HEK293T (cell line): ENCODE measurements around the gene TCAIM.

ENCODE experiments used
- BHLHE40 ChIP-seq: fragments of 450-650 bp; IDR thresholded peaks from 2 replicates; pipeline ENCODE4 v1.6.1; 2016; ENCODE audit warnings: mild to moderate bottlenecking, moderate library complexity, borderline replicate concordance
- ELF4 ChIP-seq: fragments of 450-650 bp; IDR thresholded peaks from 2 replicates; pipeline ENCODE4 v1.6.1; 2017; ENCODE audit warnings: antibody characterized with exemption
- FOXA1 ChIP-seq: fragments of 450-650 bp; IDR thresholded peaks from 2 replicates; pipeline ENCODE4 v1.6.1; 2016; ENCODE audit warnings: mild to moderate bottlenecking
- FOXK2 ChIP-seq: fragments of 450-650 bp; IDR thresholded peaks from 2 replicates; pipeline ENCODE4 v1.6.1; 2016; ENCODE audit warnings: mild to moderate bottlenecking
- HDGF ChIP-seq: fragments of 450-650 bp; IDR thresholded peaks from 2 replicates; pipeline ENCODE4 v1.6.1; 2017; ENCODE audit warnings: antibody characterized with exemption, borderline replicate concordance
- PKNOX1 ChIP-seq: fragments of 450-650 bp; IDR thresholded peaks from 2 replicates; pipeline ENCODE4 v1.6.1; 2016
- SP1 ChIP-seq: fragments of 450-650 bp; IDR thresholded peaks from 2 replicates; pipeline ENCODE4 v1.6.1; 2017
- TARDBP ChIP-seq: fragments of 450-650 bp; IDR thresholded peaks from 2 replicates; pipeline ENCODE4 v1.6.1; 2016
- ZNF384 ChIP-seq: fragments of 450-650 bp; IDR thresholded peaks from 2 replicates; pipeline ENCODE4 v1.6.1; 2016

DNA sequence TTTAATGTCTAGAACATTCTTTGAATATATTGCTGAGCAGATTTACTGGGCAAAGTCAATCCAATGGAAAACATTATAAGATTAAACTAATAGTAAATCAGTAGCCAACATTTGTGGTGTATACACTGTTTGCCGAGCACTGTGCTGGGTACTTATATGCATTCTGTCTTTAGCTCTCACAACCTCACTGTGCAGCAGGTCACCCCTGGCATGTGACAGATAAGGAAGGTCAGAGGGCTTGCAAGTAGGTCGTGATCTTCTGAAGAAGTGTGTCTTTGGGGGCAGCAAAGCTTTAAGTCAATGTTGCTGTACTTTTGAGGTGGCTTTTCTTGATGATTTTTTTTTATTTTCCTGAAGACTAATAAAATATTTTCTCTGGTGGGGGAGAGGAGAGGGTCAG is 62.2 kb downstream of the TCAIM start:
- TF ChIP-seq SP1 (no peak), HDGF (no peak), TARDBP (no peak), FOXA1 (no peak), ZNF384 (no peak), BHLHE40 (no peak), PKNOX1 (no peak), ELF4 (no peak), FOXK2 (no peak)
